OCI-LY1 (cell line): Measurements from ENCODE around the gene MTFMT.

Experiments used
- H2AFZ ChIP-seq: fragments of 200-600 bp; sonication (generic), shearing (Covaris generic); 2 replicates; pipeline ENCODE4 v1.6.0; 2014; ENCODE audit warnings: antibody characterized with exemption, mild to moderate bottlenecking, low read length
- H3F3A ChIP-seq: fragments of 200-600 bp; sonication (generic), shearing (Covaris generic); 2 replicates; pipeline ENCODE4 v1.6.0; 2014; ENCODE audit warnings: mild to moderate bottlenecking, antibody characterized with exemption, low read length, moderate library complexity; ENCODE audit not compliant: insufficient read depth
- H3K27ac ChIP-seq: fragments of 200-600 bp; sonication (generic); 2 replicates; pipeline ENCODE4 v1.5.1; 2014; ENCODE audit warnings: low read length, mixed run types, mild to moderate bottlenecking, low read depth; ENCODE audit not compliant: poor library complexity, severe bottlenecking
- H3K27me3 ChIP-seq: fragments of 200-600 bp; sonication (generic); 2 replicates; pipeline ENCODE4 v1.6.0; 2014; ENCODE audit warnings: antibody characterized with exemption, mild to moderate bottlenecking, low read length, moderate library complexity; ENCODE audit not compliant: insufficient read depth
- H3K36me3 ChIP-seq: fragments of 200-600 bp; sonication (generic); 2 replicates; pipeline ENCODE4 v1.6.1; 2014; ENCODE audit warnings: mild to moderate bottlenecking, antibody characterized with exemption, low read length, moderate library complexity, mixed read lengths; ENCODE audit not compliant: insufficient read depth
- H3K4me1 ChIP-seq: fragments of 200-600 bp; sonication (generic); 2 replicates; pipeline ENCODE4 v1.5.1; 2014; ENCODE audit warnings: mild to moderate bottlenecking, low read length, moderate library complexity; ENCODE audit not compliant: insufficient read depth, severe bottlenecking
- H3K4me2 ChIP-seq: fragments of 200-600 bp; sonication (generic), shearing (Covaris generic); 2 replicates; pipeline ENCODE4 v1.6.1; 2014; ENCODE audit warnings: low read length
- H3K4me3 ChIP-seq: fragments of 200-600 bp; sonication (generic); 2 replicates; pipeline ENCODE4 v1.5.1; 2014; ENCODE audit warnings: low read length, low read depth, mild to moderate bottlenecking, mixed read lengths; ENCODE audit not compliant: poor library complexity, severe bottlenecking
- H3K79me2 ChIP-seq: fragments of 200-600 bp; shearing (Covaris generic); 2 replicates; pipeline ENCODE4 v1.6.1; 2016; ENCODE audit warnings: mixed run types, low read length, mixed read lengths; ENCODE audit not compliant: insufficient read depth
- H3K9ac ChIP-seq: fragments of 200-600 bp; sonication (generic), shearing (Covaris generic); 2 replicates; pipeline ENCODE4 v1.6.1; 2014; ENCODE audit warnings: mild to moderate bottlenecking, low read length, mixed read lengths
- H3K9me2 ChIP-seq: fragments of 200-600 bp; sonication (generic), shearing (Covaris generic); 2 replicates; pipeline ENCODE4 v1.6.1; 2014; ENCODE audit warnings: low read depth, mild to moderate bottlenecking, low read length, mixed read lengths
- H3K9me3 ChIP-seq: fragments of 200-600 bp; shearing (Covaris generic); 2 replicates; pipeline ENCODE4 v1.6.1; 2014; ENCODE audit warnings: low read length, mixed read lengths
- H4K20me1 ChIP-seq: fragments of 200-600 bp; sonication (generic), shearing (Covaris generic); 2 replicates; pipeline ENCODE4 v1.6.0; 2016; ENCODE audit warnings: mild to moderate bottlenecking, low read length; ENCODE audit not compliant: insufficient read depth
- EZH2 ChIP-seq: fragments of 200-600 bp; sonication (generic), shearing (Covaris generic); IDR thresholded peaks from 2 replicates; pipeline ENCODE4 v1.8.0; 2017; ENCODE audit warnings: borderline replicate concordance, mixed run types, mild to moderate bottlenecking, antibody characterized with exemption, low read length, moderate library complexity, mixed read lengths
- TF ChIP-seq, protein P1 (sequence below): fragments of 200-600 bp; sonication (generic), shearing (Covaris generic); IDR thresholded peaks from 2 replicates; pipeline ENCODE4 v1.5.1; 2017; ENCODE audit warnings: mild to moderate bottlenecking, antibody characterized with exemption, low read length, moderate library complexity, mixed read lengths

The MTFMT gene

GRCh38 chr15:64997066-64997465 lies 32.4 kb downstream of the MTFMT start:
- Histone ChIP-seq H2AFZ (no peak overlapping the region), H3K9ac (no peak overlapping the region)

GRCh38 chr15:64993290-64993689 lies 36.1 kb downstream of the MTFMT start:
- H3K4me3 ChIP-seq, result no peak overlapping the region
- H3K4me2 ChIP-seq, result no peak overlapping the region
- H2AFZ ChIP-seq, result no peak overlapping the region

More at GRCh38 chr15:64997066-64997465, 32.4 kb downstream of the MTFMT start:
- H3K4me1 ChIP-seq, result no peaks in the 10 kb centered on the region
- H3K4me2 ChIP-seq, result no peak overlapping the region
- no peaks in the 10 kb centered on the region for H3F3A ChIP-seq
- H3K79me2 ChIP-seq, result no peaks in the 10 kb centered on the region
- no peaks in the 10 kb centered on the region for H4K20me1 ChIP-seq
- H3K36me3 ChIP-seq, result no peaks in the 10 kb centered on the region; the same call in 1 of the 2 replicates
- no peaks in the 10 kb centered on the region for H3K9me3 ChIP-seq
- no peak overlapping the region for H3K27ac ChIP-seq
- no peak overlapping the region for H3K4me3 ChIP-seq
- no peaks in the 10 kb centered on the region for H3K9me2 ChIP-seq
- TF ChIP-seq EZH2, result no peak
- H3K27me3 ChIP-seq, result no peaks in the 10 kb centered on the region

DNA sequence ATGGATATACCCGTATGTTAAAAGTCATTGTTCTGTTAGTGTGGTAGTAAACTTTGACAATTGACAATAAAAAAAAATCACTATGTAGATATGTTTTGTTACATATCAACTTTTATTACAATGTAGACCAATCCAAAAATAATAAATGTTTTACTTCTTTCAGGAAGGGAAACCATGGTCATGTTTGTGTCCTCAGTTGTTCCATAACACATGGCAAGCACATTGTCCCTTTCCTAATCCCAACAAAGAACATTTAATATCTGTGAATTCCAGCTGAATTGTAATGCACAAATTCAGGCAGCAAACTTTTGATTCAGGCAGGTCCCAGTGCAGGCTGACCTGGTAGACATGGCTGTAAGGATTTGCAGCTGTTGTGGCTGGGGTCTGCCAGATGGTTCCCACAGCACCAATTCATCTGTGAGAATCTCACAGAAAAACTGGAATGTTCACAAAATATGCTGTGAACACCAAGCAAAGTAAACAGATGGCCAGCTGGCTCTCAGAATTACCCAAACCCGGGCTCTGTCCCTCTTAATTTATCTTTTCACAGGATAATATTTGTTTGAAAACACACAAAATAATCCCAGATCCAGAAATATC lies 37.8 kb downstream of the MTFMT start:
- TF ChIP-seq, protein P1, sequence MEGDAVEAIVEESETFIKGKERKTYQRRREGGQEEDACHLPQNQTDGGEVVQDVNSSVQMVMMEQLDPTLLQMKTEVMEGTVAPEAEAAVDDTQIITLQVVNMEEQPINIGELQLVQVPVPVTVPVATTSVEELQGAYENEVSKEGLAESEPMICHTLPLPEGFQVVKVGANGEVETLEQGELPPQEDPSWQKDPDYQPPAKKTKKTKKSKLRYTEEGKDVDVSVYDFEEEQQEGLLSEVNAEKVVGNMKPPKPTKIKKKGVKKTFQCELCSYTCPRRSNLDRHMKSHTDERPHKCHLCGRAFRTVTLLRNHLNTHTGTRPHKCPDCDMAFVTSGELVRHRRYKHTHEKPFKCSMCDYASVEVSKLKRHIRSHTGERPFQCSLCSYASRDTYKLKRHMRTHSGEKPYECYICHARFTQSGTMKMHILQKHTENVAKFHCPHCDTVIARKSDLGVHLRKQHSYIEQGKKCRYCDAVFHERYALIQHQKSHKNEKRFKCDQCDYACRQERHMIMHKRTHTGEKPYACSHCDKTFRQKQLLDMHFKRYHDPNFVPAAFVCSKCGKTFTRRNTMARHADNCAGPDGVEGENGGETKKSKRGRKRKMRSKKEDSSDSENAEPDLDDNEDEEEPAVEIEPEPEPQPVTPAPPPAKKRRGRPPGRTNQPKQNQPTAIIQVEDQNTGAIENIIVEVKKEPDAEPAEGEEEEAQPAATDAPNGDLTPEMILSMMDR, result no peak
- no peak for TF ChIP-seq EZH2
- Histone ChIP-seq H3F3A (no peaks in the 10 kb centered on the region), H3K4me2 (no peak overlapping the region), H3K9ac (no peak overlapping the region), H3K9me2 (no peaks in the 10 kb centered on the region), H2AFZ (no peak overlapping the region), H3K9me3 (no peaks in the 10 kb centered on the region), H3K36me3 (no peaks in the 10 kb centered on the region), H3K4me1 (peaks cover 28% of the 10 kb centered on the region), H3K79me2 (peaks cover 9% of the 10 kb centered on the region), H3K27ac (no peak overlapping the region), H3K4me3 (no peak overlapping the region), H4K20me1 (no peaks in the 10 kb centered on the region), H3K27me3 (no peaks in the 10 kb centered on the region)

More at GRCh38 chr15:64993290-64993689, 36.1 kb downstream of the MTFMT start:
- Histone ChIP-seq H3K4me1 (peaks cover 12% of the 10 kb centered on the region), H3K9me2 (no peaks in the 10 kb centered on the region), H3K79me2 (peaks cover 3% of the 10 kb centered on the region; the same call in 1 of the 2 replicates), H4K20me1 (no peaks in the 10 kb centered on the region), H3K27me3 (no peaks in the 10 kb centered on the region), H3F3A (no peaks in the 10 kb centered on the region), H3K9me3 (no peaks in the 10 kb centered on the region), H3K9ac (no peak overlapping the region), H3K36me3 (no peaks in the 10 kb centered on the region), H3K27ac (no peak overlapping the region)
- TF ChIP-seq EZH2, result no peak
- TF ChIP-seq, protein P1, result no peak

- no peaks in the 10 kb centered on the region for H4K20me1 ChIP-seq
- no peaks in the 10 kb centered on the region for H3K9me2 ChIP-seq
- no peaks in the 10 kb centered on the region for H3K36me3 ChIP-seq
- H3K4me2 ChIP-seq, result peak overlapping the region; percentile 66
- H3K4me1 ChIP-seq, result peaks cover 41% of the 10 kb centered on the region
- peak overlapping the region; percentile 55; the same call in 1 of the 2 replicates for H3K9ac ChIP-seq
- peaks cover 13% of the 10 kb centered on the region for H3K79me2 ChIP-seq
- H2AFZ ChIP-seq, result 0 out of 2 replicates have a peak overlapping the region, but pooled peaks have one; percentile 64
- no peaks in the 10 kb centered on the region for H3F3A ChIP-seq
- TF ChIP-seq EZH2, result no peak
- TF ChIP-seq, protein P1, result no peak
- peak overlapping the region; percentile 48 for H3K27ac ChIP-seq
- no peaks in the 10 kb centered on the region for H3K9me3 ChIP-seq
- no peaks in the 10 kb centered on the region for H3K27me3 ChIP-seq
- H3K4me3 ChIP-seq, result peak overlapping the region; percentile 89
Measured at GRCh38 chr15:64990168-64990470, 39.3 kb downstream of the MTFMT start.
